B cell (primary cell): ENCODE data around the gene PCDHA1.
"Not testable (repeated sequence)": the region's sequence is repeated elsewhere in the genome, so short reads cannot be mapped to it uniquely, and the experiment has no call there.

Experiments
- CTCF ChIP-seq: fragments of 200-600 bp; IDR thresholded peaks from one replicate; pipeline ENCODE4 v1.8.0; 2022; ENCODE audit warnings: antibody characterized with exemption, mild to moderate bottlenecking
- EZH2 ChIP-seq: IDR thresholded peaks from 2 replicates; pipeline ENCODE4 v1.6.1; 2012; ENCODE audit warnings: borderline replicate concordance, low read depth, mild to moderate bottlenecking, moderate library complexity, low read length; ENCODE audit not compliant: insufficient read depth, poor library complexity, severe bottlenecking

- not testable (repeated sequence) for TF ChIP-seq CTCF, EZH2
Observed at GRCh38 chr5:140848139-140849102, 62.5 kb downstream of the PCDHA1 start, which contains the start of gene PCDHA9.
